HG03139 (cell line): Measurements from ENCODE around the gene SDR39U1.

Experiments
- ATAC-seq: cut with Tn5 transposase; IDR thresholded peaks from one replicate; pipeline ENCODE4 v1.9.1; 2021; ENCODE audit not compliant: unreplicated experiment

Gene SDR39U1

DNA sequence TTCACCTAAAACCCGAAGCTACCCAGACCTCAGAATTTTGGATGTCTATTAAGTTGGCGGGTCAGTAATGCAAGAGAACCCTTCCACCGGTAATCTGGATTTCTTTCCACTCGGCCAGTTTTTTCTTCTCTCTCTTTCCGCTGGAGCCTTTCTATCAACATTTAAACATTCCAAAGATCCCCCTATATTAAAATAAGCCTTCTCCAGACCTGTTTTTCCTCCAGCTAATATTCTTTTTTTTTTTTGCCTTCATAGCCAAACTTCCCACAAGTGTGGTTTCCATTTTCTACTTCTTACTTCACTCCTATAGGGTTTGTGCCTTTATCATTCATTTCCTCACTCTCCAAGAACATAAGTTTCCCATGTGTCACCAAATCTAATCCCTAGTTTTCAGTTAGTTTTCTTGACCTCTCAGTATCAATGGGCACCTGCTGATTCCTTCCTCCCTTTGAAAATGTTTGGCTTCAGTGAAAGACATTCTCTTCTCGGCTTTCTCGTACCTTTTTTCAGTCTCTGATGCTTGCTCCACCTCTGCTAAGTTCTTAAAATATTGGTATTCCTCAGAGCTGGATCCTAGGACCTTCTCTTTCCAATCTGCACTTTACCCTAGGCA is 583 bp upstream of the SDR39U1 start:
- ATAC-seq: no peak

DNA sequence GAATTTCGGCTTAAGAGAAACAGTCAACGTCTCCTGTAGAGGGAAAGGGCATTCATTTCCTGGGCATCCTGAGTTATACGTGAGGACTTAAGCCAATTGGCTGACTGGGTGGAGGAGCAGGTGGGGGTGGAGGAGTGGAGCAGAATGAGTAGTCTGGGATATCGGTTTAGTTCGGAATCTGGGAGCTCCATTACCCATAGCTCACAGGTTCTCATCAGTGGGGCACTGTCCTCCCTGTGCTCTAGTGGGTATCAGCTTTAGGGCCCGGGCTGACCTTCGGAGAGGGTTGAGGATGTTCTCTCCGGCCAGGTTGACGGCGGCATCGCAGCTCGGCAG is 704 bp downstream of the SDR39U1 start:
- peak; percentile 0 for ATAC-seq

DNA sequence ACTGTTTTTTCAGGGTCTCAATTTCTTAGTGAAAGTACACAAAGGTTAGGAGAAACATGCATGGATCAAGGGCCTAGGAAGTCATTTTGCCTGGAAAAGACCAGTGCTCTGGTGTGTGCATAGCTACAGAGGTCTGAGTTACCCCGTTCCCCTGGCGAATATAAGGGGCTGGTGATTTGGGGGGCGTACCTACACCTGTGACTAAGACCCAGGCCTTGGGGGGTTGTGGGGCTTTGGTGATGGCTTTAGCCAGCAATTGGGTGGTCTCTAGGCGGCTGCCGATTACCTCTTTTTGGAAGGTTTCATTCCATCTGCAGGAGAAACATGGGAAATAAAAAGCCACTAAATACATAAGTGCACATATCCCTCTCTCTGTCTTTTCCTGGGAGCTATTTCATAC is 1.1 kb downstream of the SDR39U1 start:
- no peak for ATAC-seq

DNA sequence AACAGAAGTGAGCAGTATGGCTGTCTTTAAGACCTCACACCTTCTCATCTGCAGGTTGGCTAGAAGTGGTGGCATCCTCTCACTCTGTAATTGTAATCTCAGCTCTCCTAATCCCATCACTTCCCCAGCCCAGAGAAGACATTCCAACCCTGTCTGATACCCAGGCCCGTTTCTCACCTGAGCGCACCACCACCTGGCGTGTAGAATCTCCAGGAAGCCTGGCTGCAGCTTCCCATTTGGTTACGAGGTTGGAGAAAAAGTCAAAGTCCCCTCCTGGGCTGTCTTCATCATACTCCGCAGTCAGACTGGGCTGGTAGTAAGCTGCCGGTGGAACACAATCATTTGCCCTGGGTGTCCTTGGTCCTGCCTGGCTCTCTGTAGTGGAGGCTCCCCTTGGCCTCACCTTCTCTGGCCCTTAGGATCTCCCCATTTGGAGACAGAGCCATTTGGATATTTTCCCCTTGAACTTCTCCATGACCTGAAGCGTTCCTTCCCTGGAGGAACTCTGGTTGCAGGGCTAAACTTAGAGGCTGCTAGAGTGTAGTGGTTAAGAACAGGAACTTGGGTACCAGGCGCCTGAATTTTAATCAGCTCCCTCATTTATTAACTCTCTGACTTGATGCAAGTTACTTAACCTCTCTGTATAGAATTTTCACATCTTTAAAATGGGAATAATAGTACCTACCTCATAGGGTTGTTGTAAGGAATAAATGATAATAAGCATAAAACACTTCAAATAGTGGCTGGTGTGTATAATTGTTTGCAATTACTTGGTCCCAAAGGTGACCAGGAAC is 1.8 kb downstream of the SDR39U1 start:
- ATAC-seq: no peak

DNA sequence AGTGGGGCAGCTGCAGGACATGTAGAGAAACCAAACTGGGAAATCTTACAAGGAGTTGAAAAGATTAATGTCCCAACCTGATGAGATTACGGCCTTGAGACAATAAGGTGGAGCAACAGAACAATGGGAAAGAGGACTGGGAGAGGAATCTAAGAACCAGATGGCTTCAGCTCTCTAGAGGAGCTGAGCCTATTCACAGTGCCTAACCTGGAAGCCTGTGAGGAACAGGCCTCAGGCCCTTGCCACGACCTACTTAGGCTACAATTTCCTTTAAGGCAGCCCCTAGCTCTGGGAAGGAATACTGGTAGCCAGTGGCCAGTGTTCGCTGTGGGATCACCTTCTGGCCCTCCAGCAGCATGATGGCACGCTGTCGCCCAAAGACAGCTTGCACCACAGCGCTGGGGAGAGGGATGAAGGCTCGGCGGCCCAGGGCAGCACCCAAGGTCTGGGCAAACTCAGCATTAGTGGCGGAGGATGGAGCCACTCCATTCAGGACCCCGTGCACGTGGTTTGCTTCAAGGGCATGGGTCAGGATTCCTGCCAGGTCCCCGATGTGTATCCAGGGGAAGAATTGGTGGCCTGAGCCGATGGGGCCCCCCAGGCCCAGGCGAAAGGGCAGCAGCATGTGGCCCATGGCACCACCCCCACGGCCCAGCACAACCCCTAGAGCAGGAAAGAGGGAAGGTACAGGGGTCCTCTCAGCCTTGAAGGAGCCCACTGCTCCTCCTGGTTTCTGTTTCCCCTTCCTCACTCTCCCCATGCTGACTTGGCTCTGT is 2.6 kb downstream of the SDR39U1 start:
- ATAC-seq: no peak

DNA sequence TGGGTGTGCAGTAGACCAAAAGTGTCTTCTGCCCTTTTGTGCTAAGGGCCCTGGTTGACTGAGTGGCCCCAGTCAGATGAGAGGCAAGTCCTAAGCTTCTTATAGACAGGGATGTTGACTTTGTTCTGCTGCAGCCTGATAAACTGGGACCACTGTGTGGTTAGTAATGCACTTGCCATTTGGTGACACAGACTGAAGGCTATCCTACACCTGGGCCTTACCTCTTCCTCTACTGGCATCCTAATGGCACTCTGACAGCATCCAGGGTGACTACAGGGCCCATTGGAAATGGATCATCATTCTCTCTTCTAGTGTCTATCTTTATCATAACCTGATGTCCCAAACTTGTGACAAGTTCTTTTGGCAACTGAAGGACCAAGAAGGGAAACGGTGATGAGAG is 3.3 kb downstream of the SDR39U1 start:
- no peak for ATAC-seq

DNA sequence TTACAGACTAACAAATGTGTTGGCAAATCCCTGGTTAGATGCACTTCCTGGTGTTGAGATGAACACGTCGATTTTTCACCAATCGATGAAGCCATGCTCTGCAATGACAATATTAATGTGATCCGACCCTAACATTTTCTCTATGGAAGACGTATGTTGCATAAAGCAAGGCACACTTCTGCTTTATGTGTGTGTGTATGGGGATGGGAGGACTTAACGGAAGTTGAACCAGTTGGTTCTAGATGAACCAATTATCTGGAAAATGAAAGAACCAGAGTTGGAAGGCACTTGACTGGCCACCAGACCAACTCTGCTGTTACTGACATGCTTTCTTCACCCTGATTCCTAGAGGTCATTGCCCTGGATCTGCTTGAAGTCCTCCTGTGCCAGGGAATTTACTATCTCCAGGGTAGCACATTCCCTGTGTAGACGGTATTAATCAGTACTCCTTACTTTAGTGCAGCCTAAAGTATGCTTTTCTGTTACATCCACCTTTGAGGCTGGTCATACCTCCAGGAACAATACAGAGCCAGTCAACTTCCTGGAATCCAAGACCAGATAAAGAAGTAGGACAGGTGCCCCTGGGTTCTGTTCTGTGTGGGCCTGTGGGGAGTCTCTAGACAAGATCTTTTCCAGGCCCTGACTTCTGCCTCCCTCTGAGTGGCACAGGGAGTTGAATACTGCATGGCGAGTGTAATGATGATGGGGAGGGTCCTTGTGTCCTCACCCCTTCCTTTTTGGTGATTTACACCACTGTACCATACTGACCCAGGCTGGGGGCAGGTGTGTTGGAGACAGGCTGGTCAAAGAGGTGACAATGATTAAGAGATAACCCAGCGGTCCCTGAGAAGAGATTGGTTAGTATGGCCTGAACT is 4.1 kb downstream of the SDR39U1 start:
- ATAC-seq: no peak

GRCh38 chr14:24437736-24438067 is 4.9 kb downstream of the SDR39U1 start:
- ATAC-seq: no peak

GRCh38 chr14:24437020-24437735 is 5.4 kb downstream of the SDR39U1 start:
- ATAC-seq: no peak

- ATAC-seq: no peak
Observed at GRCh38 chr14:24436355-24437019, 6.1 kb downstream of the SDR39U1 start.

DNA sequence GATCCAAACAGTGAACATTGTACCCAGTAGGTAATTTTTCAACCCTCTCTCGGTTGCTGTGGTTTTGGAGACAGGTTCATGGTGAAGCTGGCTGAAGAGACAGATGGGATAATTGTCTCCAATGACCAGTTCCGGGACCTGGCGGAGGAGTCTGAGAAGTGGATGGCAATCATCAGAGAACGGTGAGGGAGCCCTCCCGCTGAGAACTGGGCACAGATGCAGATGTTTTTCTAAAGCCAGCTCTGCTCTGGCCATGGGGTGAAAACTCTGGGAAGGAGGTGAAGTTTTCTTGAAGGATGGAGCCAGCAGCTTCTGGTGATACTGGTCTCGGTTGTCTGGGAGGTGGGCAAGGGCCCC is 6.6 kb downstream of the SDR39U1 start:
- no peak for ATAC-seq

DNA sequence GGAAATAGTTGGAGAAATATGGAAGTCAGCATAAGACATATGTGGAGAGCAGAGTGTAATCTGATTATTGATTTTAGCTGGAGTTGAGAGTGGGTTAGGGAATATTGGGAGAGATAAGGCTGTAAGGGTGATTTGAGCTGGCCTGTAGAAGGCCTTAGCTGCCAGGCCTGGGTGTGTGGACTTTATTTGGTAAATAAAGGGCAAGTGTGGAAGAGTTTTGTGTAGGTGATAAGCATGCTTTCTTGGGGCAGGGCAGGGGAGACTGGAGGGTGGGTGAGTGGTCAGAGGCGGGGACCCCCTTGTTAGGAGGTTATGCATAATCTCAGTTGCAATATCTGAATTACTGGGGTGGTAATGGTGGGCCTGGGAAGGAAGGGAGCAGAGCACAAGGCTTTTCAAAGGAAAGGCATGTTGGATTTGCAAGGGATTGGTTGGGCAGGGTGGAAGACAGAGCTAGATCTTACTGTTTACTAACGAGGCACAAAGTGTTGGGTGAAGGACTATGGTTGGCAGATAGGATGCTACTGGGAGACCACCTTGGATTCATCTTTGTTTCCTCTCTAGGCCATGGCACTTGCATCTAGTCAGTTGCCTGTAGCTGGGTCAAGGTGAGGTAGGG is 7.3 kb downstream of the SDR39U1 start:
- ATAC-seq: no peak

DNA sequence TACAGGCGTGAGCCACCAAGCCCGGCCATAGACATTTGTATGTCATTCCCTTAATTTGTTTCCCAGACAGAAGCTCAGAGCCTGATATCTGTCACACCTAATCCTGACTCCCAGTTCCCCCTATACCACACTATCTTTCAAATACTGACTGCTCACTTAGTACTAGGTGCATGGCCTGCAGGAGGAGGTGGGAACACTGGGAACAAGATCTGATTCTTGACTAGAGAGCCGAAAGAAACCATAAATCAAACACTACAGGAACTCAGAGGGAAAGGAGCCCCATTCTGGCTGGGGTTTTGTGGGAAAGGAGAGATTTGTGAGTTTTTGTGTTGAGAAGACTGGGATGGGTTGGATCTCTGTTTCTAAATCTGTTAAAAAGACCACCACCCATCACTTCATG is 7.9 kb downstream of the SDR39U1 start:
- ATAC-seq: no peak

- ATAC-seq: no peak
Observed at GRCh38 chr14:24434036-24434435, 8.5 kb downstream of the SDR39U1 start.

DNA sequence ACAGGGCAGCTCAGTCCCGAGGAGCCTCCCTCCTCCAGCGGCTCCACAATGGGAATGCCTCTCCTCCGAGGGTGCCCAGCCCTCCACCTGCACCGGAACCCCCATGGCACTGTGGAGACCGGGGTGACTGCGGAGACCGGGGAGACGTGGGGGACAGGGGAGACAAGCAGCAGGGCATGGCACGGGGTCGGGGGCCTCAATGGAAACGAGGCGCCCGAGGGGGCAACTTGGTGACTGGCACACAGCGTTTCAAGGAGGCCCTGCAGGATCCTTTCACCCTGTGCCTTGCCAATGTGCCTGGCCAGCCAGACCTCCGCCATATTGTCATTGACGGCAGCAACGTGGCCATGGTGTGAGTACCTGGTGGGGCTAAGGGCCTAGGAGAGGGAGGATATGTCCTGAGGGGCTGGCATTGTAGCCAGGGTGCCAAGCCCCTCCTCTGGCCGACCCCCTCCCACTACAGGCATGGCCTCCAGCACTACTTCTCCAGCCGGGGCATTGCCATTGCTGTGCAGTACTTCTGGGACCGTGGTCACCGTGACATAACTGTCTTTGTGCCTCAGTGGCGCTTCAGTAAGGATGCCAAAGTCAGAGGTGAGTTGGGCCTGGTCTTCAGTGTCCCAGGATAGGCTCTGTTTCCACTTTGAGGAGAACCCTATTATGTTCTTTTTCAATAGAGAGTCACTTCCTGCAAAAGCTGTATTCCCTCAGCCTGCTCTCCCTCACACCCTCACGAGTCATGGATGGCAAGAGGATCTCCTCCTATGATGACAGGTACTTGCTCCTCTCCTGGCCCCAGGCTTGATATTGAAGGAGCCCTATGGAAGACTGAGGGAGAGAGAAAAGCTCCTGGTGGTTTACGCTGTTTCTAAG is 10.1 kb downstream of the SDR39U1 start:
- no peak for ATAC-seq

GRCh38 chr14:24431569-24432258 is 10.9 kb downstream of the SDR39U1 start:
- ATAC-seq: peak; percentile 43

GRCh38 chr14:24430682-24431568 is 11.7 kb downstream of the SDR39U1 start:
- ATAC-seq: peak; percentile 17
